ENCODE results near the gene GAS2L2. TPM values are rescaled to one million over a fixed set of nuclear protein-coding genes. Genes with fewer than 3 reads are reported as not detected.

Gene GAS2L2
- total and polyA plus RNA-seq, 2 of the 8 experiments (the other 6 are each of a cell fraction or from before 2014, with no cell fraction given) = 0.09 to 0.13 TPM

GRCh38 chr17:35714988-35715387 lies 38.1 kb downstream of the GAS2L2 start:
- Histone ChIP-seq H4K20me1 (replicated peaks in 1 of 2; ENCODE audit: control insufficient read depth in 1 of 2, insufficient read depth in 2 of 2, low read length in 2 of 2) (peaks cover 0 to 7% of the 10 kb centered on the region in 2 experiments), H3K4me1 (replicated peaks in 1 of 4; ENCODE audit: control insufficient read depth in 3 of 4, insufficient read depth in 4 of 4, low read length in 3 of 4) (no peaks in the 10 kb centered on the region), H3K9me3 (ENCODE audit: insufficient read depth in 2 of 2, low read depth in 1 of 2, low read length in 1 of 2) (no peaks in the 10 kb centered on the region), H3K36me3 (ENCODE audit: control insufficient read depth in 2 of 4, insufficient read depth in 4 of 4, low read length in 3 of 4) (peaks cover 0 to 33% (median 15%) of the 10 kb centered on the region in 4 experiments; a peak in 6 of 8 replicates), H3K23me2 (ENCODE audit: low read depth, low read length) (no peaks in the 10 kb centered on the region), H3K27ac (ENCODE audit: low read depth, low read length) (no peak overlapping the region), H3K23ac (ENCODE audit: insufficient read length) (no peak overlapping the region), H2BK12ac (ENCODE audit: low read depth, low read length) (no peak overlapping the region), H3K4me3 (ENCODE audit: extremely low read depth in 1 of 4, insufficient read depth in 2 of 4, low read depth in 3 of 4, low read length in 4 of 4) (no peak overlapping the region), H3K79me1 (ENCODE audit: low read depth, low read length) (no peaks in the 10 kb centered on the region), H2AK5ac (ENCODE audit: low read depth, low read length) (no peak overlapping the region), H2BK15ac (ENCODE audit: low read length) (no peak overlapping the region), H4K5ac (ENCODE audit: insufficient read length, low read depth, low read length) (no peak overlapping the region), H2BK20ac (ENCODE audit: low read length) (no peak overlapping the region), H2BK5ac (ENCODE audit: low read depth, low read length) (no peak overlapping the region), H2BK120ac (replicated peaks; ENCODE audit: low read depth, low read length) (no peak overlapping the region), H3K18ac (ENCODE audit: extremely low read depth, low read length) (no peak overlapping the region), H3K14ac (ENCODE audit: insufficient read length) (no peak overlapping the region), H3K27me3 (replicated peaks in 1 of 4; ENCODE audit: control insufficient read depth in 3 of 4, extremely low read depth in 1 of 4, insufficient read depth in 3 of 4, low read length in 3 of 4) (peaks cover 0 to 1% (median 0%) of the 10 kb centered on the region in 4 experiments; a peak in 1 of 7 replicates), H4K91ac (replicated peaks; ENCODE audit: insufficient read length, low read length) (no peak overlapping the region), H3K56ac (replicated peaks; ENCODE audit: insufficient read length, low read depth, low read length) (no peak overlapping the region), H2AFZ (ENCODE audit: low read length) (no peak overlapping the region), H3K4me2 (ENCODE audit: insufficient read depth in 1 of 2, low read depth in 2 of 2, low read length in 2 of 2) (no peak overlapping the region), H3K4ac (replicated peaks; ENCODE audit: insufficient read length, low read depth, low read length) (no peak overlapping the region), H3K79me2 (ENCODE audit: control insufficient read depth in 1 of 2, insufficient read depth in 2 of 2, low read length in 2 of 2) (no peaks in the 10 kb centered on the region), H4K8ac (ENCODE audit: extremely low read depth, insufficient read depth, low read length) (no peak overlapping the region), H3K9ac (replicated peaks in 1 of 4; ENCODE audit: extremely low read depth in 1 of 4, low read depth in 3 of 4, low read length in 3 of 4) (no peak overlapping the region)
- FAIRE-seq (no peak), DNase-seq (ENCODE audit: low read depth in 1 of 2, low spot score in 2 of 2) (no peak)
- WGBS, 2 experiments (ENCODE audit: extremely low coverage in 1 of 2, insufficient coverage in 1 of 2, insufficient read length in 1 of 2, insufficient replicate concordance in 2 of 2, low coverage in 1 of 2, low lambda C conversion rate in 2 of 2, missing lambda C conversion rate in 1 of 2) = 84 to 100% methylated on average over 2 of the region's 2 CpGs
- ChIA-PET POLR2A (ENCODE audit: partially characterized antibody) (no interaction called here), CTCF (ENCODE audit: partially characterized antibody) (interaction anchor here (1.1 to 3.8 kb wide), 2 partner anchors 13 to 33 kb away, joined by 3 to 15 read pairs; no protein-coding TSS in a partner anchor)
- TF ChIP-seq GTF2F1 (IDR thresholded peaks at IDR 0.05; ENCODE audit: borderline replicate concordance, low read depth, low read length) (no peak), BCL11A (IDR thresholded peaks at IDR 0.05; ENCODE audit: low read depth in 2 of 2, low read length in 2 of 2) (no peak), JUN (IDR thresholded peaks at IDR 0.05; ENCODE audit: low read depth, low read length) (no peak), NANOG (IDR thresholded peaks at IDR 0.05; ENCODE audit: insufficient read depth, low read depth, low read length, poor library complexity, severe bottlenecking) (no peak), CEBPB (IDR thresholded peaks at IDR 0.05; ENCODE audit: low read depth, low read length) (no peak), ATF3 (IDR thresholded peaks at IDR 0.05; ENCODE audit: insufficient read depth, low read depth, low read length) (no peak), TEAD4 (IDR thresholded peaks at IDR 0.05; ENCODE audit: low read depth, low read length) (no peak), SIN3A (conservative IDR thresholded peaks at IDR 0.05 in 1 of 2, IDR thresholded peaks at IDR 0.05 in 1 of 2; ENCODE audit: low read depth in 1 of 2, low read length in 2 of 2) (no peak)
